Mesothelial cell of epicardium (in vitro differentiated cells): ENCODE measurements around the gene FRMD5. TPM values are rescaled to one million over a fixed set of nuclear protein-coding genes. Genes with fewer than 3 reads are reported as not detected.
"Not testable (repeated sequence)": the region's sequence is repeated elsewhere in the genome, so short reads cannot be mapped to it uniquely, and the experiment has no call there.

Source experiments
- DNase-seq, 2 experiments: peaks; one replicate each; pipeline ENCODE4 v3.0.0; 2021; ENCODE audit warnings: low spot score in 2 of 2; ENCODE audit not compliant: unreplicated experiment in 2 of 2
- H3K27ac Mint-ChIP-seq: 2 replicates; pipeline ENCODE4 v1.8.0; 2021; ENCODE audit warnings: mixed read lengths
- H3K27me3 Mint-ChIP-seq: 2 replicates; pipeline ENCODE4 v1.8.0; 2021; ENCODE audit warnings: low read depth, mixed read lengths
- H3K36me3 Mint-ChIP-seq: 2 replicates; pipeline ENCODE4 v1.8.0; 2021; ENCODE audit warnings: mixed read lengths
- H3K4me1 Mint-ChIP-seq: 2 replicates; pipeline ENCODE4 v1.8.0; 2021; ENCODE audit warnings: mixed read lengths
- H3K4me3 Mint-ChIP-seq: 2 replicates; pipeline ENCODE4 v1.8.0; 2021; ENCODE audit warnings: mild to moderate bottlenecking, moderate library complexity, mixed read lengths
- H3K9me3 Mint-ChIP-seq: 2 replicates; pipeline ENCODE4 v1.8.0; 2021; ENCODE audit warnings: mixed read lengths
- CTCF ChIP-seq: fragments of 200-600 bp; sonication (generic); IDR thresholded peaks from one replicate; pipeline ENCODE4 v1.5.0; 2021; ENCODE audit warnings: antibody characterized with exemption; ENCODE audit not compliant: unreplicated experiment
- total RNA-seq: library from RNA; stranded (reverse); gene quantifications from 3 replicates; pipeline ENCODE4 v1.2.1, GENCODE V29; 2021

Gene FRMD5
- total RNA-seq = 1.4 to 2.5 TPM (median 2.3 TPM) in 3 replicates

GRCh38 chr15:44195151-44195740 lies at the start of gene FRMD5:
Gene FRMD5, minus strand, starts transcription at chr15:44195271.
- Mint-ChIP-seq H3K4me1 (peaks cover 16% of the 10 kb centered on the region), H3K27ac (peak within 1 kb of the TSS; percentile 64), H3K36me3 (no peaks in the 10 kb centered on the region), H3K9me3 (no peaks in the 10 kb centered on the region), H3K27me3 (peaks cover 43% of the 10 kb centered on the region), H3K4me3 (peak within 1 kb of the TSS; percentile 86)
- peak; percentile 33 for TF ChIP-seq CTCF
- peak; percentile 87 to 94 for DNase-seq

GRCh38 chr15:44243829-44244228 lies 48.8 kb upstream of the FRMD5 start:
- no peaks in the 10 kb centered on the region for H3K9me3 Mint-ChIP-seq
- peaks cover 3% of the 10 kb centered on the region for H3K27me3 Mint-ChIP-seq
- H3K4me1 Mint-ChIP-seq = no peaks in the 10 kb centered on the region
- TF ChIP-seq CTCF = no peak
- no peak for DNase-seq
- no peak overlapping the region for H3K4me3 Mint-ChIP-seq
- no peak overlapping the region for H3K27ac Mint-ChIP-seq
- no peaks in the 10 kb centered on the region for H3K36me3 Mint-ChIP-seq

DNA sequence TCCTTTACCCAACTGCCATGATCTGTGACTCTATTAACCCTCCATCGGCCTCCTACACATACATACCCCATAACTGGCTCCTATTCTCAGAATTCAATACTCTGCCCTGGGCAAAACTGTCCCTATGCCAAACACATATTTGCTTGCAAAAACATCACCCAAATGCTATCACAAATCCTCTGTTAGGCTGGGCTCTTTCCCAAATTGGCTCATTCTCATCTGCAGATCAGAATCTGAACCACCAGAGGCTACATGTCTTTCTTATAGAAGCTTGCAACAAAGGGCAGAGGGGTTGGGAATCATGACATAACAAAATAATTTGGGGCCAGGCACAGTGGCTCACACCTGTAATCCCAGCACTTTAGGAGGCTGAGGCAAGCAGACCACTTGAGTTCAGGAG lies 48.1 kb upstream of the FRMD5 start:
- no peak for DNase-seq
- H3K27me3 Mint-ChIP-seq = peaks cover 3% of the 10 kb centered on the region

DNA sequence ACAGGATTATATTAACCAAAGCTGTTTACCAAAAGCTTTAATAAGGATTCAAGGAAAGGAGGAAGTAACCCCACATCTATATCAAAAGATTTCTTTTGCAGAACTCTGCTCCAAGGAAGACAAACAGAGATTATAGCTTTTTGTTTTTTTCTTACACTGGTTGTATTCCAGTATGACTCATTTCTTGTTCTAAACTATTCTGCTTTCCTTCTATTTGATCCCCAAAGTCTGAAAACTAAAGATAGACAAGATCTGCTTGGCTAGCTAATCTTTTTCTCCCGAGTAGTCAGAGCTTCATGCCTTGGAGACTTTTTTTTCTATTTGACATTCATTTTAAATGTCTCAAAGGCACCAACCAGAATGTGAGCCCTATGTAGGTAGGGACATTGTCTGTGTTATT lies 36.8 kb upstream of the FRMD5 start:
- H3K4me1 Mint-ChIP-seq = peaks cover 3% of the 10 kb centered on the region
- H3K27me3 Mint-ChIP-seq = peaks cover 2% of the 10 kb centered on the region
- DNase-seq = no peak
- no peak for TF ChIP-seq CTCF
- no peak overlapping the region for H3K4me3 Mint-ChIP-seq
- no peak overlapping the region for H3K27ac Mint-ChIP-seq
- H3K9me3 Mint-ChIP-seq = no peaks in the 10 kb centered on the region
- peaks cover 2% of the 10 kb centered on the region for H3K36me3 Mint-ChIP-seq

More for the DNA sequence above, 48.1 kb upstream of the FRMD5 start:
- Mint-ChIP-seq H3K36me3 (no peaks in the 10 kb centered on the region), H3K27ac (no peak overlapping the region), H3K4me3 (no peak overlapping the region), H3K4me1 (no peaks in the 10 kb centered on the region), H3K9me3 (no peaks in the 10 kb centered on the region)
- TF ChIP-seq CTCF = no peak

DNA sequence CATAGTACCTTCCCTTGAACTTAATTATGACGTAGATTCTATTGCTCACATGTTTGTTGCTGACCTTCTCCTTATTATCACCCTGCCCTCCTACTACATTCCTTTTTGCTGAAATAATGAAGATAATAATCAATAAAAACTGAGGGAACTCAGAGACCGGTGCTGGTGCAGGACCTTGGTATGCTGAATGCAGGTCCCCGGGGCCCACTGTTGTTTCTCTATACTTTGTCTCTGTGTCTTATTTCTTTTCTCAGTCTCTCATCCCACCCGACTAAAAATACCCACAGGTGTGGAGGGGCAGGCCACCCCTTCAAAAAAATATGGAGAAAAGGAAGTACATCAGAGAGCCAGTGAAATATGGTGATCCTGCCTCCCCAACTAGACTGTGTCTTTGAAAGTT lies 34.2 kb upstream of the FRMD5 start:
- not testable (repeated sequence) for H3K9me3 Mint-ChIP-seq, H3K27ac Mint-ChIP-seq, H3K27me3 Mint-ChIP-seq, DNase-seq, H3K4me1 Mint-ChIP-seq, H3K4me3 Mint-ChIP-seq, H3K36me3 Mint-ChIP-seq

DNA sequence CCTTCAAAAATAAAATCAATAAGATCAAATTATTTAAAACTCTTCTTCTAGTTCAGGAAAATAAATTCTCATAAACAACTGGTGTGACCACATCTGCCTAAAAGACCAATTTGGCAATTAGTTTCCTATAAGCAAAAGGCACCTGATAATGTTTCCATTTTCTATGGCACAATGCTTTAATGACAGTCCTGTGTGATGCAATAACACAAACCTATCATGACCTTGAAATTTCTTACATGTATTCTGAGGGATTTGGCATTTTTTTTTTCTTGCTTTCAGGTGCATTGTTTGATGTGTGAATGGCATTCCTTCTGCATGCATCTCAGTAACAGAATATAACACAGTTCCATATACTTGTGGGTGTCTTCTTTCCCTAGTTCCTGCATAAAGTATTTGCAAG lies 32.5 kb upstream of the FRMD5 start:
- H3K9me3 Mint-ChIP-seq = no peaks in the 10 kb centered on the region
- peaks cover 4% of the 10 kb centered on the region for H3K4me1 Mint-ChIP-seq
- no peak for TF ChIP-seq CTCF
- DNase-seq = no peak
- peaks cover 2% of the 10 kb centered on the region for H3K36me3 Mint-ChIP-seq
- H3K4me3 Mint-ChIP-seq = no peak overlapping the region
- H3K27ac Mint-ChIP-seq = no peak overlapping the region
- H3K27me3 Mint-ChIP-seq = no peaks in the 10 kb centered on the region

DNA sequence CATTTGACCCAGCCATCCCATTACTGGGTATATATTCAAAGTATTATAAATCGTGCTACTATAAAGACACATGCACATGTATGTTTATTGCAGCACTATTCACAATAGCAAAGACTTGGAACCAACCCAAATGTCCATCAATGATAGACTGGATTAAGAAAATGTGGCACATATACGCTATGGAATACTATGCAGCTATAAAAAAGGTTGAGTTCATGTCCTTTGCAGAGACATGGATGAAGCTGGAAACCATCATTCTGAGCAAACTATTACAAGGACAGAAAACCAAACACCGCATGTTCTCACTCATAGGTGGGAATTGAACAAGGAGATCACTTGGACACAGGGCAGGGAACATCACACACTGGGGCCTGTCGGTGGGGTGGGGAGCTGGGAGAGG lies 31.9 kb upstream of the FRMD5 start:
- H3K27ac Mint-ChIP-seq, H3K4me3 Mint-ChIP-seq, H3K9me3 Mint-ChIP-seq, DNase-seq, H3K4me1 Mint-ChIP-seq, H3K36me3 Mint-ChIP-seq, H3K27me3 Mint-ChIP-seq: not testable (repeated sequence)
